Rectal smooth muscle tissue (tissue), 1 donor: Measurements from ENCODE around the gene TMUB1.

Source experiments
- H3K27ac ChIP-seq: one replicate; pipeline ENCODE4 v1.7.0; 2013; ENCODE audit warnings: low read depth, low read length, inconsistent platforms
- H3K27me3 ChIP-seq: one replicate; pipeline ENCODE4 v1.7.0; 2013; ENCODE audit warnings: low read length; ENCODE audit not compliant: control insufficient read depth, insufficient read depth
- H3K36me3 ChIP-seq: one replicate; pipeline ENCODE4 v1.7.0; 2013; ENCODE audit warnings: low read length; ENCODE audit not compliant: control insufficient read depth, insufficient read depth
- H3K4me1 ChIP-seq: one replicate; pipeline ENCODE4 v1.7.0; 2013; ENCODE audit warnings: low read length; ENCODE audit not compliant: control insufficient read depth, insufficient read depth
- H3K4me3 ChIP-seq: one replicate; pipeline ENCODE4 v1.7.0; 2013; ENCODE audit warnings: low read length
- H3K9ac ChIP-seq: one replicate; pipeline ENCODE4 v1.7.0; 2013; ENCODE audit warnings: low read length

The TMUB1 gene, protein sequence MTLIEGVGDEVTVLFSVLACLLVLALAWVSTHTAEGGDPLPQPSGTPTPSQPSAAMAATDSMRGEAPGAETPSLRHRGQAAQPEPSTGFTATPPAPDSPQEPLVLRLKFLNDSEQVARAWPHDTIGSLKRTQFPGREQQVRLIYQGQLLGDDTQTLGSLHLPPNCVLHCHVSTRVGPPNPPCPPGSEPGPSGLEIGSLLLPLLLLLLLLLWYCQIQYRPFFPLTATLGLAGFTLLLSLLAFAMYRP

DNA sequence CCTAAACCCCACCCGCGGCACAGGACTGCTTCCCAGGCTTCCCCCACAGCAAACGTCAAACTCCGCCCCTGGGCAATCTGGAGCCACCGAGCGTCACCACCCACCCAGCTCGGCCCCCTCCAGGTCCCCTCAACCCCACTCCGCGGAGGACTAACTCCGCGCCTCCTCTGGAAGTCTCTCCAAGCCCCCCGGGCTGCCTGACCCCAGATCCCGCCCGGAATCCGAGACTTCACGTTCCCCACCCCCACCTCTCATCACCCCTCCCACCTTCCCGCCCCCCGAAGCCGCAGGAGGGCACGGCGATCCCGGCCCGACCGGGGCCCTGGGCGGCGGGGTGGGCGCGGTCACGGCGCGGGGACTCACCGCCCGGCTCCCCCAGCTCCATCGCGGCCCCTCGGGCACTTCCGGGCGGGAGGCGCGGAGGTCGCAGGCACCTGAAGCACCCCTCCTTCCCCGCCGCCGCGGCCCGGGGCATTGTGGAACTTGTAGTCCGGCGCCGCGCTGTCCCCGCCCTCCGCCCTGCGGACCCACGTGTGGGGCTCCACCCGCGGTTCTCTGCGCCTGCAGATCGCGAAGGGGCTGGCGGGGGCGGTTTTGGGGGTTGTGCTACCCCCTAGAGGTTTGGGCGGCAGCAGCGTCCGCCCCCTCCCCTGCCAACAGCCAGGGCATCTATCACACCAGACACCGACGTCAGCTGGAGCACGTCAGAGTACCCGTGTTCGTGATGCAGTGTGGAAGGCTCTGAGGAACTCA, at the start of gene TMUB1:
Gene TMUB1 (minus strand): TSS at position 423 of the 753 bp plus-strand sequence. CDS start 930 bp downstream, outside the sequence.
- Histone ChIP-seq H3K9ac (no peak within 1 kb of the TSS), H3K4me1 (peaks cover 37% of the 10 kb centered on the region), H3K36me3 (no peaks in the 10 kb centered on the region), H3K27ac (peak within 1 kb of the TSS; percentile 95), H3K27me3 (no peaks in the 10 kb centered on the region), H3K4me3 (peak within 1 kb of the TSS; percentile 76)

DNA sequence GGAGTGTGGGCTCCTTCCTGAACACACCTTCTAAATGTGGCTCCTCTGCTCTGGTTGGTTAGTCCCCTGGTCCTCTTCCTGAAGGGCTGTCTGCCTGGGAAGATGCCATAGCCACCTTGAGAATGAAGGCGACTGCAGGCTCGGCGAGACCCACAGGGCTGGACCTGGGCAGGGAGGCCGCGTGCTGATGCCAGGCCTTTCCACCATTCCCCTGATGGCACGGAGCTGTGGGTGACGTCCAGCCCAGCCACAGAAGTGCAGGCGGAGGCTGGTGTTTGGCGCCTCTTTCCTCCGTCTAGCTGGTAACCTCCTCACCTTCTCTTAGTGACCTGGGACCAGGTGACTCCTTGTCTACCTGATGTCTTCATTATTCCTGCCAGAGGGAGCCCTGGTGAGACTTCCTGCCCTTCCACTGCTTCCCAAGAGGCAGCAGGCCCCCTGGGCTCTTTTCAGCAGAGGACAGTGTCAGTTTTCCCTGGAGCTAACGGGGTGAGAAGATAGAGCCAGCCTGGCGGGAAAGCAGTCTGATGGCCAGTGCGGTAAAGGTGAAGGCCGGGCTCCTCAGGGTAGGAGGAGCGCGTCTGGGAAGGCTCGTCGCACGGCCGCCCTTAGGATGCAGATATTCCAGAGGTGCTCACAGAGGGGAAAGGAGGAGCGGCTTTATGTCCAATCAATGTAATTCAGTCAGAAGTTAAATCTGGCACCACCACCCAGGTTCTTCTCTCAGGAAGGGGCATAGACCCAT, 49.3 kb upstream of the TMUB1 start:
- no peaks in the 10 kb centered on the region for H3K27me3 ChIP-seq

GRCh38 chr7:151131592-151132293, 48.5 kb upstream of the TMUB1 start:
- Histone ChIP-seq H3K36me3 (peaks cover 37% of the 10 kb centered on the region), H3K9ac (no peak overlapping the region), H3K27ac (no peak overlapping the region), H3K4me3 (no peak overlapping the region), H3K4me1 (no peaks in the 10 kb centered on the region), H3K27me3 (no peaks in the 10 kb centered on the region)

More for the DNA sequence above, 49.3 kb upstream of the TMUB1 start:
- no peak overlapping the region for H3K9ac ChIP-seq
- H3K27ac ChIP-seq, result no peak overlapping the region
- H3K36me3 ChIP-seq, result peaks cover 37% of the 10 kb centered on the region
- no peak overlapping the region for H3K4me3 ChIP-seq
- H3K4me1 ChIP-seq, result no peaks in the 10 kb centered on the region

DNA sequence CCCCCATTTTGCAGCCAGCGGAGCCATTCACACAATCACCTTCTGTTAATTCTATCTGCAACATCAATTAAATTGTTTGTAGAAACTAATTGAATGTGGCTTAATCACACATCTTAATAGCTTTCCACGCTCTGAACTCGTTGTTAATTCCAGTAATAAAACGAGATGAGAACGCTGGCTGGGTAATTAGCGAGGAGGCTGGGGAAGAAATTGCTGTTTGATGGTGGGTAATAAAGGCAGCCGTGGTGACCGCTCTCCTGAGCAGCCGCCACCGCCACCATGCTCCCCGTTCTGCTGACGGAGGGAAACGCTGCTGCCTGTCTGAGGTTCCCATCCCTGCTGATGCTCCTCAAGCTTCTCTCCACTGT, 47.9 kb upstream of the TMUB1 start:
- Histone ChIP-seq H3K4me1 (no peaks in the 10 kb centered on the region), H3K36me3 (peaks cover 37% of the 10 kb centered on the region)

GRCh38 chr7:151130741-151131157, 47.5 kb upstream of the TMUB1 start:
- Histone ChIP-seq H3K4me1 (no peaks in the 10 kb centered on the region), H3K4me3 (no peak overlapping the region), H3K9ac (no peak overlapping the region), H3K27me3 (no peaks in the 10 kb centered on the region), H3K27ac (no peak overlapping the region), H3K36me3 (peaks cover 34% of the 10 kb centered on the region)

More for the DNA sequence above, 47.9 kb upstream of the TMUB1 start:
- no peak overlapping the region for H3K27ac ChIP-seq
- H3K4me3 ChIP-seq, result no peak overlapping the region
- no peak overlapping the region for H3K9ac ChIP-seq
- no peaks in the 10 kb centered on the region for H3K27me3 ChIP-seq

- Histone ChIP-seq H3K36me3 (peaks cover 30% of the 10 kb centered on the region), H3K4me3 (no peak overlapping the region), H3K4me1 (no peaks in the 10 kb centered on the region), H3K27ac (no peak overlapping the region), H3K27me3 (no peaks in the 10 kb centered on the region), H3K9ac (no peak overlapping the region)
Measured at GRCh38 chr7:151129960-151130591, 46.8 kb upstream of the TMUB1 start.

DNA sequence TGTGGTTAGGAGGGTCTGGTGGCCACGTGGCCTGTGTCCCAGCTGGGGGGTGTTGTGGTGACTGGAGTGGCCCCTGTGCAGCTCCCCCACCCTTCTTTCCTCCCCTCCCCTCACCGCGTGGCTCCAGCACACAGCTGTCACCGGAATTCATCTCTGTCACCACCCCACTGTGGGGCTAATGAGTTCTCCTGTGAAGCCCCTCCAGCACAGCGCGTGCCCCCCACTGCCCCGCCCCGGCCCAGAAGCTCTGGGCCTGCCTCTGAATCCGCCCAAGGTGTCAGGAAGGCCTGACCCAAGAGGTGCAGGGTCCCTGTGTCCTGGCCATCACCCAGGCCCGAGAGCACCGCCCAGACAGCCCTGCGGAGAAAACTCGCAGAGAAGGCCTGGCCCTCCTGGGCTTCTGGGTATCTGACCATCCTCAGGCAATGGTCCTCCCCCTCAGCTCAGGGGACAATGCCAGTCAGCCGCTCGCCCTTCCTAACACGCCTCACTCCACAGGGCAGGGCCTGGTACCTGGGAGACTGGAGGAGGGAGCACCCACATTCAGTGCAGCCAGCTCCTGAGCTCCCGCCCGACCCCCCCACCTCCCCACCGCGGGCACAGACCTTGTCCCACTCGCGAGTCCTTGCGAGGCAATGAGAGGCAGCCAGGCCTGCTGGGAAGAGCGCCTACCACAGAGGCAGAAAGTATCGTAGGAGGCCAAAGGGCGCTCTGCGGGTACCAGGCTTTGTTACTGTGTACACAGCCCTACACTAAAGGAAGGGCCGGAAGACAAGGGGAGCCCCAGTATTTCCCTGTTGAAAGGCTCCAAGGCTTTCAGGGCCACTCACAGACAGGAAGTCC, 46.0 kb upstream of the TMUB1 start:
- H3K4me3 ChIP-seq, result no peak overlapping the region
- H3K36me3 ChIP-seq, result peaks cover 24% of the 10 kb centered on the region
- no peaks in the 10 kb centered on the region for H3K27me3 ChIP-seq
- no peak overlapping the region for H3K27ac ChIP-seq
- no peaks in the 10 kb centered on the region for H3K4me1 ChIP-seq
- no peak overlapping the region for H3K9ac ChIP-seq

- Histone ChIP-seq H3K9ac (no peak overlapping the region), H3K36me3 (peaks cover 24% of the 10 kb centered on the region), H3K27ac (no peak overlapping the region), H3K27me3 (no peaks in the 10 kb centered on the region), H3K4me1 (no peaks in the 10 kb centered on the region), H3K4me3 (no peak overlapping the region)
Measured at GRCh38 chr7:151128716-151129115, 45.4 kb upstream of the TMUB1 start.

- H3K36me3 ChIP-seq, result peaks cover 24% of the 10 kb centered on the region
- H3K4me3 ChIP-seq, result no peak overlapping the region
- no peaks in the 10 kb centered on the region for H3K27me3 ChIP-seq
- H3K4me1 ChIP-seq, result no peaks in the 10 kb centered on the region
- H3K27ac ChIP-seq, result no peak overlapping the region
- H3K9ac ChIP-seq, result no peak overlapping the region
Measured at GRCh38 chr7:151128144-151128543, 44.9 kb upstream of the TMUB1 start.

GRCh38 chr7:151126491-151127137, 43.3 kb upstream of the TMUB1 start:
- Histone ChIP-seq H3K27me3 (no peaks in the 10 kb centered on the region), H3K4me3 (no peak overlapping the region), H3K9ac (no peak overlapping the region), H3K27ac (no peak overlapping the region), H3K36me3 (peaks cover 25% of the 10 kb centered on the region), H3K4me1 (no peaks in the 10 kb centered on the region)
